ENCODE data around the gene SCFD2. TPM values are rescaled to one million over a fixed set of nuclear protein-coding genes. Genes with fewer than 3 reads are reported as not detected.

SCFD2 gene
- total RNA-seq, 1 experiment from 2014 or later, result 36.6 TPM

GRCh38 chr4:53007024-53007423 lies 358.8 kb downstream of the SCFD2 start:
- Histone ChIP-seq H4K20me1 (ENCODE audit: low read length) (no peaks in the 10 kb centered on the region), H3K9ac (ENCODE audit: low read length) (no peak overlapping the region), H3K9me2 (replicated peaks; ENCODE audit: low read length) (no peaks in the 10 kb centered on the region), H3K27me3 (ENCODE audit: low read length) (no peaks in the 10 kb centered on the region), H3K79me2 (ENCODE audit: low read length) (no peaks in the 10 kb centered on the region), H3K4me1 (ENCODE audit: insufficient read depth, low read length) (no peaks in the 10 kb centered on the region; the same call in 1 of the 2 replicates), H3K4me3 (ENCODE audit: low read length) (no peak overlapping the region), H3K27ac (ENCODE audit: low read length) (no peak overlapping the region), H3K4me2 (ENCODE audit: low read length) (no peak overlapping the region), H2AFZ (ENCODE audit: low read length) (no peak overlapping the region), H3K9me3 (ENCODE audit: low read length) (no peaks in the 10 kb centered on the region), H3K36me3 (ENCODE audit: low read depth, low read length) (no peaks in the 10 kb centered on the region), H3F3A (ENCODE audit: low read length, unreplicated experiment) (no peaks in the 10 kb centered on the region)
- no peak for TF ChIP-seq EZH2phosphoT487 (IDR thresholded peaks at IDR 0.05; ENCODE audit: borderline replicate concordance, low read length)
- no peak for TF ChIP-seq CTCF (conservative IDR thresholded peaks at IDR 0.05; ENCODE audit: low read depth, low read length)
- TF ChIP-seq EZH2 (IDR thresholded peaks at IDR 0.05; ENCODE audit: low read length, unreplicated experiment), result no peak
- no peak for ATAC-seq
- BruUV-seq (replicated peaks), result no TSS peak
- ChIA-PET POLR2A (ENCODE audit: unreplicated experiment) (no interaction called here), CTCF (no interaction called here)
- DNase-seq, result no peak
- intact Hi-C loops (cut with micrococcal nuclease), result no loop called here

GRCh38 chr4:53005808-53006207 lies 360.1 kb downstream of the SCFD2 start:
- Histone ChIP-seq H3K36me3 (ENCODE audit: low read depth, low read length) (no peaks in the 10 kb centered on the region), H3K9me2 (replicated peaks; ENCODE audit: low read length) (no peaks in the 10 kb centered on the region), H3K4me3 (ENCODE audit: low read length) (no peak overlapping the region), H3K4me2 (ENCODE audit: low read length) (no peak overlapping the region), H3K4me1 (ENCODE audit: insufficient read depth, low read length) (no peaks in the 10 kb centered on the region; the same call in 1 of the 2 replicates), H3K79me2 (ENCODE audit: low read length) (no peaks in the 10 kb centered on the region), H3F3A (ENCODE audit: low read length, unreplicated experiment) (no peaks in the 10 kb centered on the region), H3K9me3 (ENCODE audit: low read length) (no peaks in the 10 kb centered on the region), H4K20me1 (ENCODE audit: low read length) (no peaks in the 10 kb centered on the region), H3K9ac (ENCODE audit: low read length) (no peak overlapping the region), H2AFZ (ENCODE audit: low read length) (no peak overlapping the region), H3K27ac (ENCODE audit: low read length) (no peak overlapping the region), H3K27me3 (ENCODE audit: low read length) (no peaks in the 10 kb centered on the region)
- ChIA-PET CTCF (no interaction called here), POLR2A (ENCODE audit: unreplicated experiment) (no interaction called here)
- no peak for ATAC-seq
- no peak for DNase-seq
- no TSS peak for BruUV-seq (replicated peaks)
- intact Hi-C loops (cut with micrococcal nuclease), result no loop called here
- TF ChIP-seq EZH2 (IDR thresholded peaks at IDR 0.05; ENCODE audit: low read length, unreplicated experiment) (no peak), CTCF (conservative IDR thresholded peaks at IDR 0.05; ENCODE audit: low read depth, low read length) (no peak), EZH2phosphoT487 (IDR thresholded peaks at IDR 0.05; ENCODE audit: borderline replicate concordance, low read length) (no peak)

- H3F3A ChIP-seq (ENCODE audit: low read length, unreplicated experiment), result no peaks in the 10 kb centered on the region
- H3K36me3 ChIP-seq (ENCODE audit: low read depth, low read length), result no peaks in the 10 kb centered on the region
- H3K27me3 ChIP-seq (ENCODE audit: low read length), result no peaks in the 10 kb centered on the region
- TF ChIP-seq EZH2 (IDR thresholded peaks at IDR 0.05; ENCODE audit: low read length, unreplicated experiment) (no peak), CTCF (conservative IDR thresholded peaks at IDR 0.05; ENCODE audit: low read depth, low read length) (no peak), EZH2phosphoT487 (IDR thresholded peaks at IDR 0.05; ENCODE audit: borderline replicate concordance, low read length) (no peak)
- H3K9me2 ChIP-seq (replicated peaks; ENCODE audit: low read length), result no peaks in the 10 kb centered on the region
- no peak overlapping the region for H3K4me2 ChIP-seq (ENCODE audit: low read length)
- H4K20me1 ChIP-seq (ENCODE audit: low read length), result no peaks in the 10 kb centered on the region
- H3K4me1 ChIP-seq (ENCODE audit: insufficient read depth, low read length), result no peaks in the 10 kb centered on the region; the same call in 1 of the 2 replicates
- ATAC-seq (no peak), DNase-seq (no peak)
- ChIA-PET POLR2A (ENCODE audit: unreplicated experiment) (no interaction called here), CTCF (no interaction called here)
- no peaks in the 10 kb centered on the region for H3K9me3 ChIP-seq (ENCODE audit: low read length)
- no peak overlapping the region for H2AFZ ChIP-seq (ENCODE audit: low read length)
- H3K9ac ChIP-seq (ENCODE audit: low read length), result no peak overlapping the region
- no peaks in the 10 kb centered on the region for H3K79me2 ChIP-seq (ENCODE audit: low read length)
- BruUV-seq (replicated peaks), result no TSS peak
- intact Hi-C loops (cut with micrococcal nuclease), result no loop called here
- H3K27ac ChIP-seq (ENCODE audit: low read length), result no peak overlapping the region
- H3K4me3 ChIP-seq (ENCODE audit: low read length), result no peak overlapping the region
Measured at GRCh38 chr4:53005149-53005546, 360.7 kb downstream of the SCFD2 start.

All from PC-3 (cell line).